HG03095 (cell line): ENCODE measurements around the gene ATG16L1.

Source experiments
- ATAC-seq: cut with Tn5 transposase; IDR thresholded peaks from one replicate; pipeline ENCODE4 v1.9.1; 2021; ENCODE audit warnings: moderate library complexity; ENCODE audit not compliant: unreplicated experiment

Gene ATG16L1

GRCh38 chr2:233288663-233289062, 37.2 kb downstream of the ATG16L1 start:
- no peak for ATAC-seq

DNA sequence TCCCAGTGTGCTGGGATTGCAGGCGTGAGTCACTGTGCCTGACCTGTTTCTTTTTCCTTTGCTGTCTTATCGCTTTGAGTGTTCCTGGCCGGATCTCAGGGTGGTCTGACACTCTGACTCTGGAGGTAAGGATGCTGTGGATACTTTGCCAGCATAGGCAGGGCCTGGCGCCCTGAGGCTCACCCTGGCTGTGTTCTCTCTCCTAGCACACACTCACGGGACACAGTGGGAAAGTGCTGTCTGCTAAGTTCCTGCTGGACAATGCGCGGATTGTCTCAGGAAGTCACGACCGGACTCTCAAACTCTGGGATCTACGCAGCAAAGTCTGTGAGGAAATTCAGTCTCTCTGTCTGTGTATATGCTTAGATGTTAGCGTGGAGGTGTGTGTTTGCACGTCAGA, 38.2 kb downstream of the ATG16L1 start:
- ATAC-seq = no peak

DNA sequence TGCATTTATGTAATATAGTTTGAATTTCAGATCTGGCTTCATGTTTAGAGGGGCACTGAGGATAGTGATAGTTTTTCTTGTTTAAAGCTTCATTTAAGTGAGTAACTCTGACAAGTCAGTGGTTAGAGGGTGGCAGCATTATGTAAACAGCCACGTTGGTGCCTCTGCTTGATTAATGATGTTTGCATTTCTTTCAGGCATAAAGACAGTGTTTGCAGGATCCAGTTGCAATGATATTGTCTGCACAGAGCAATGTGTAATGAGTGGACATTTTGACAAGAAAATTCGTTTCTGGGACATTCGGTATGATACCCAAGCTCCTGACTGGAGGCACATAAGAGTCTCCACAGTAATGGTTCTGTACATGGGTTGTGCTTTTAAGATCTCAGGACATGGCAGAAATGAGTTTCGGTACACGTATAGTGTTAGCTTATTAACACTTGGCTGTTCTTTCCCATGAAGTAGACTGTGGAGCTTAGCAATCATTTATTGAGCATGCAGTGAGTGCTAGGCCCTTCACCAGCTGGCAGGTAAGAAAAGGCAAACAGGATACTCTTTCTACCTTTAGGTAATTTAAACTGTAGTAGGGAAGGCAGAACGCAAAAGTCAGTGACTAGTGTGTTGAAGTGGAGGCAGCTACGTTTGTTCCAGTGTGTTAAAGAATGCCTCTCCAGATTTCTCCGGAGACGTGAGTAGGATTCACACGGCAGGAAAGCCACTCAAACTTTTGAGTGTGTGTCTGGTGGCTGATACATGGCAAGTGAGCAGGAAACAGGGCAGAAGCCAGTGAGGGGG, 38.8 kb downstream of the ATG16L1 start:
- ATAC-seq = no peak

DNA sequence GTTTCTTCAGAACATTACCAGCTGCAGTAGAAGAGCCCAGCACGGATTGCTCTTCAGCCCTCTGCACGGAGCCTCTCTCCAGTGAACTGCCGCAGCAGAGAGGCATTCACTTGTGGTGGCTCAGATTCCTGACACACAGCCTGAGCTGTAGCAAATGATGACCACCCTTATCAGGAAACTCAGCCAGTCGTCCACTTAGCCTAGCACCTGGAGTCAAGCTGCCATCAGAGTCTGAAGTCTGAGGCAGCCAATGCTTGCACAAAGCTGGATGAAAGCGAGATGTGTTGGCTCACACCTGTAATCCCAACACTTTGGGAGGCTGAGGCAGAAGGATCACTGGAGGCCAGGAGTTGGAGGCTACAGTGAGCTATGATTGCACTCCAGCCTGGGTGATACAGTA, 44.4 kb downstream of the ATG16L1 start:
- no peak for ATAC-seq

- ATAC-seq = no peak
Measured at GRCh38 chr2:233297076-233297475, 45.6 kb downstream of the ATG16L1 start.

DNA sequence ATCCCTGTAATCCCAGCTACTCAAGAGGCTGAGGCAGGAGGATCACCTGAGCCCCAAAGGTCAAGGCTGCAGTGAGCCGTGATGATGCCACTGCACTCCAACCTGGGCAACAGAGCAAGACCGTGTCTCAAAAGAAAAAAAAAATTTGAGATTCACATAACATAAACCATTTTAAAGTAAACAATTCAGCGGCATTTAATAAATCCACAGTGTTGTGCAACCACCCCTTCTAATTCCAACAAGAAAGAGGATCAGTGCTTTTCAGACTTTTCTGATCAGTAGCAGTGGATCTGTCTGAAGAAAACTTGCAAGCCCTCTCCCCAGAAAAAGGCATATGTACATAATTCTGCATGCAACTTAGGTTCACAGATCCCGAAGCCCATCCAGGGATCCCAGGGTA, 48.9 kb downstream of the ATG16L1 start:
- ATAC-seq = no peak

GRCh38 chr2:233301248-233301647, 49.8 kb downstream of the ATG16L1 start:
- ATAC-seq = no peak

DNA sequence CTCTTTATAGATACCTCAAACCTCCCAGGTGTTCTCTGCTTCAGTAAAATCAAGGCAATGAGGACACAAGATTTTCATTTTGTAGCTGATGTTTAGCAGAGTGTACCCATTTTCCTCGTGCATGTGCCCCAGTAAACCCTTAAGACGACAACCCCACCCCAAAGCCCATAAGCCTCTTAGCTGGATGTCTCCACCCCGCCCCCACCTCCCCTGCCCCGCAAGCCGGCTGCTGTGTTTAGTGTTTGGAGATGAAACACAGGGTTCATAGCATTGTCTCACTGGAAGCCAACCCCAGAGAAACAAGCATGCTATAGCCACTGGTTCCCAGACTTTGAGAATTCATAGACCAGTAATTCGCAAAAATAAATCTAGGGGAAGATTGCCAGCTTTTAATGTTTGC, 50.3 kb downstream of the ATG16L1 start:
- no peak for ATAC-seq

GRCh38 chr2:233303252-233303651, 51.8 kb downstream of the ATG16L1 start:
- ATAC-seq = no peak

- no peak for ATAC-seq
Measured at GRCh38 chr2:233307565-233307964, 56.1 kb downstream of the ATG16L1 start, which contains the start of gene SAG. TSS of gene SAG (plus strand) at chr2:233307816. CDS start at chr2:233309190, 1,374 bp downstream.

DNA sequence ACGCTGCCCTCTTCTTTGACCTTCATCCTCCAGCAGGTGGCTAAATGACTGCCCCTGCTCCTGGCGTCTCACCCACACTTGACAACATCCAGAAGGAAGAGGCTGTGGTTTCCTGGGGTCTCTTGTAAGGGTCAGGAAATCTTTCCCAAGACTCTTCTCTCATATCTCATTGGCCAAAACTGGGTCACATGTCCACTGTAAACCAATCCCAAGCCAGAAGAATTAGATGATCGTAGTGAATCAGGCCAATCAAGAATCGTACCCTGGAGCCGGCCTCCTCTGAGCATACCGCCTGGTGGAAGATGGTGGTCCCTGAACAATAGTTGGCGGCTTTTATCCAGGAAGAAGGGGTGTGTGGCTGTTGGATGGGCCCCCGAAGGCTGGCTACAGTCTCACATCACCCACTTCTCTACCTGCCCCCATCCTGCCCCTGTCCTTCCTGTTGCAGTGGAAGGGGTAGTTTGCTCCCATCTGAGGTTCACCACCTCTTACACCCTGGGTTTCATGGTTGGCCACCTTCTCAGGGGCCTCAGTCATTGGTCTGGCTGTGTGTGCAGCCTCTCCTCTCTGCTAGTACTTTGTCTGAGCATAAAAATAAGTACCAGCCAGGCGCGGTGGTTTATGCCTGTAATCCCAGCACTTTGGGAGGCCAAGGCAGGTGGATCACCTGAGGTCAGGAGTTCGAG, 59.9 kb downstream of the ATG16L1 start:
- no peak for ATAC-seq

GRCh38 chr2:233312874-233313273, 61.4 kb downstream of the ATG16L1 start:
- no peak for ATAC-seq

- ATAC-seq = no peak
Measured at GRCh38 chr2:233314180-233314925, 62.9 kb downstream of the ATG16L1 start.

- ATAC-seq = no peak
Measured at GRCh38 chr2:233317196-233317943, 65.9 kb downstream of the ATG16L1 start.

- ATAC-seq = no peak
Measured at GRCh38 chr2:233319256-233319655, 67.8 kb downstream of the ATG16L1 start.

- no peak for ATAC-seq
Measured at GRCh38 chr2:233320470-233320869, 69.0 kb downstream of the ATG16L1 start.

DNA sequence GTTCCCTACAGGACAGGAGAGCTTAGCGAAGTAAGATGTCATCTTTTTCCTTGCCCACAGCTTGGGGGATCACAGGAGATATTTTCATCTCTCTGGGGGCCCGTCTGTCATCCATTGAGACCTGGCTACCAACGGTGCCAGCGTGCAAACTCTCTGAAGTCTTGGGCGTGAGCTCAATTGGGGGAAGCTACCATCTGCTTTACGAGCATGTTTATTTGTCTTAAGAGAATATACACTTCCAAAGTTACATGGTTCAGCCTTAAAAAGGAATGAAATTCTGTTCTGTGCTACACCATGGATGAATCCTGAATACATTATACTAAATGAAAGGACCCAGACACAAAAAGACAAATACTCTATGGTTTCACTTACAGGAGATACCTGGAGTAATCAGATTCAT, 69.7 kb downstream of the ATG16L1 start:
- ATAC-seq = no peak

GRCh38 chr2:233323851-233324250, 72.4 kb downstream of the ATG16L1 start:
- no peak for ATAC-seq

DNA sequence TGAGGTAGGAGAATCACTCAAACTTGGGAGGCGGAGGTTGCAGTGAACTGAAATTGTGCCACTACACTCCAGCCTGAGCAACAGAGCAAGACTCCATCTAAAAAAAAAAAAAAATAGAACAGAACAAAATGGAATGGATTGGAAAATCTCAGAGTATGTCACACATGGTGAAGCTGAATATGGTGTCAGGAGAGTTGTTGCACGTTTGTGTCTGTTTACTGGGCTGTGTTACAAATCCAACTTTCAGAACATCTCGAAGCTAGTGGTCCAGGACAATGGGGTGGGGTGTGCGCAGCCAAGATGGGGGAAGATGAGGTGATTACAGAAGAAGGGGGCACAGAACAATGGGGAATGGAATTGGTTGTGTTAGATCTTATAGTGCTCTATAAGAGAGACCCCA, 73.8 kb downstream of the ATG16L1 start:
- no peak for ATAC-seq

DNA sequence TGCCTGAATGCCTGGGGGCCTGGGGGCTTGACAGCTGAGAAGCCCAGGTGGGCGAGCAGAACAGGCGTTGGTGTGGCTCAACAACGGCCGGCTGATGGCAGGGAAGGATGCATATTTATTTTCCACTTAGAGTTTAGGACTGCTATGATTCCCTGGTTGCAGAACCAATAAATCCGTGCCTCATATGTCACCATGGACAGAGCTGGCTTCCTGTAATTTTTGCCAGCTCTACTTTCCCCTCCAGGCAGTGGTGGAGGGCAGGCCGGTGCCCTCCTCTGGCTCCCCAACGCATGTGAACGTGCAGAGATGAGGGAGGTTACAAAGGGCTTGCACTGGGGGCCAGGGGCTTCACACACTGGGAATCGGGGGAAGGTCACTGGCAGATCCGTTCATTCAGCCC, 74.3 kb downstream of the ATG16L1 start:
- ATAC-seq = no peak

GRCh38 chr2:233326500-233326899, 75.0 kb downstream of the ATG16L1 start:
- ATAC-seq = no peak
